ENCODE measurements around the gene FCER1G.

DNA sequence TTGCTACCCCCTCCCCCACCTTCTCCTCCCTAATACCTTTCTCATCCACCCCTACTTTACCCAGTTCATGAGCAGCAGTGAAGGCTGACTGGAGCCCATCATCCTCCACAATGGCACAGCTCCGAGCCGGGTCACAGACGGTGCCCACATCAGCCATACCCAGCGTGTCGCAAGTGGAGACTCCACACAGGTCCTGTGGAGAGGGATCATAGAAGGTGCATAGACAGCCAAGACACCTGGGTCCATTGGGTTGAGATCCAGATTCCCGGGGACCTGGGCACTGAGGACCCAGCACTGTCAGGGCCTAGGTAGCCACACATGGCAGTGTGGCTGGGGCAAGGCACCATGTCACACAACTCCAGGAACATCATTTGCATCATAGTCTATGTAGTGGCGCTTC is 19.0 kb upstream of the FCER1G start:
- no peak for TF ChIP-seq POLR2AphosphoS5 (IDR thresholded peaks at IDR 0.05)
- TF ChIP-seq, protein P1, sequence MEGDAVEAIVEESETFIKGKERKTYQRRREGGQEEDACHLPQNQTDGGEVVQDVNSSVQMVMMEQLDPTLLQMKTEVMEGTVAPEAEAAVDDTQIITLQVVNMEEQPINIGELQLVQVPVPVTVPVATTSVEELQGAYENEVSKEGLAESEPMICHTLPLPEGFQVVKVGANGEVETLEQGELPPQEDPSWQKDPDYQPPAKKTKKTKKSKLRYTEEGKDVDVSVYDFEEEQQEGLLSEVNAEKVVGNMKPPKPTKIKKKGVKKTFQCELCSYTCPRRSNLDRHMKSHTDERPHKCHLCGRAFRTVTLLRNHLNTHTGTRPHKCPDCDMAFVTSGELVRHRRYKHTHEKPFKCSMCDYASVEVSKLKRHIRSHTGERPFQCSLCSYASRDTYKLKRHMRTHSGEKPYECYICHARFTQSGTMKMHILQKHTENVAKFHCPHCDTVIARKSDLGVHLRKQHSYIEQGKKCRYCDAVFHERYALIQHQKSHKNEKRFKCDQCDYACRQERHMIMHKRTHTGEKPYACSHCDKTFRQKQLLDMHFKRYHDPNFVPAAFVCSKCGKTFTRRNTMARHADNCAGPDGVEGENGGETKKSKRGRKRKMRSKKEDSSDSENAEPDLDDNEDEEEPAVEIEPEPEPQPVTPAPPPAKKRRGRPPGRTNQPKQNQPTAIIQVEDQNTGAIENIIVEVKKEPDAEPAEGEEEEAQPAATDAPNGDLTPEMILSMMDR (IDR thresholded peaks at IDR 0.05): no peak
